Fibroblast of pulmonary artery (primary cell): Measurements from ENCODE around the gene SLN.

Source experiments
- DNase-seq: peaks from one replicate; pipeline ENCODE4 v3.0.0-alpha.2; 2010; ENCODE audit warnings: low read depth
- H3K4me3 ChIP-seq: replicated peaks from 2 replicates; pipeline ENCODE4 v1.5.1; 2011; ENCODE audit warnings: low read depth, mild to moderate bottlenecking, control low read depth, low read length, moderate library complexity
- TF ChIP-seq, protein P1 (sequence below): IDR thresholded peaks from 2 replicates; pipeline ENCODE4 v1.5.1; 2011; ENCODE audit warnings: mild to moderate bottlenecking, control low read depth, low read length, inconsistent platforms; ENCODE audit errors: missing control alignments

Gene SLN

DNA sequence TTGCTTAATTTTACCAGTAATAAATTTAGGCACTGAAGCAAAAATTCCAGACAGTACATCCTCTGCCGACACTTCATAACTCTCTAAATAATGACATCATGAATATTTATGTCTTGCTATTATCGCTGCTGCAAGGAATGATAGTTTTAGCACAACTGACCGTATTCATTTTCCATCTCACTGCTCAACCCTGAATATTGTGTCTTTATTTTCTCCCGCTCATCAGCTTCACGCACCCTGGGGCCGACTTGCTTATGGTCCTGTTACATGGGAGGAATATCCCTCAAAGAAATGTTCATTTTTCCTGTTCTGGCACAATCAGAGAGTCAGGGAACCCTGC is 33.3 kb downstream of the SLN start:
- no peak for DNase-seq
- no peak overlapping the region for H3K4me3 ChIP-seq
- TF ChIP-seq, protein P1, sequence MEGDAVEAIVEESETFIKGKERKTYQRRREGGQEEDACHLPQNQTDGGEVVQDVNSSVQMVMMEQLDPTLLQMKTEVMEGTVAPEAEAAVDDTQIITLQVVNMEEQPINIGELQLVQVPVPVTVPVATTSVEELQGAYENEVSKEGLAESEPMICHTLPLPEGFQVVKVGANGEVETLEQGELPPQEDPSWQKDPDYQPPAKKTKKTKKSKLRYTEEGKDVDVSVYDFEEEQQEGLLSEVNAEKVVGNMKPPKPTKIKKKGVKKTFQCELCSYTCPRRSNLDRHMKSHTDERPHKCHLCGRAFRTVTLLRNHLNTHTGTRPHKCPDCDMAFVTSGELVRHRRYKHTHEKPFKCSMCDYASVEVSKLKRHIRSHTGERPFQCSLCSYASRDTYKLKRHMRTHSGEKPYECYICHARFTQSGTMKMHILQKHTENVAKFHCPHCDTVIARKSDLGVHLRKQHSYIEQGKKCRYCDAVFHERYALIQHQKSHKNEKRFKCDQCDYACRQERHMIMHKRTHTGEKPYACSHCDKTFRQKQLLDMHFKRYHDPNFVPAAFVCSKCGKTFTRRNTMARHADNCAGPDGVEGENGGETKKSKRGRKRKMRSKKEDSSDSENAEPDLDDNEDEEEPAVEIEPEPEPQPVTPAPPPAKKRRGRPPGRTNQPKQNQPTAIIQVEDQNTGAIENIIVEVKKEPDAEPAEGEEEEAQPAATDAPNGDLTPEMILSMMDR: no peak

DNA sequence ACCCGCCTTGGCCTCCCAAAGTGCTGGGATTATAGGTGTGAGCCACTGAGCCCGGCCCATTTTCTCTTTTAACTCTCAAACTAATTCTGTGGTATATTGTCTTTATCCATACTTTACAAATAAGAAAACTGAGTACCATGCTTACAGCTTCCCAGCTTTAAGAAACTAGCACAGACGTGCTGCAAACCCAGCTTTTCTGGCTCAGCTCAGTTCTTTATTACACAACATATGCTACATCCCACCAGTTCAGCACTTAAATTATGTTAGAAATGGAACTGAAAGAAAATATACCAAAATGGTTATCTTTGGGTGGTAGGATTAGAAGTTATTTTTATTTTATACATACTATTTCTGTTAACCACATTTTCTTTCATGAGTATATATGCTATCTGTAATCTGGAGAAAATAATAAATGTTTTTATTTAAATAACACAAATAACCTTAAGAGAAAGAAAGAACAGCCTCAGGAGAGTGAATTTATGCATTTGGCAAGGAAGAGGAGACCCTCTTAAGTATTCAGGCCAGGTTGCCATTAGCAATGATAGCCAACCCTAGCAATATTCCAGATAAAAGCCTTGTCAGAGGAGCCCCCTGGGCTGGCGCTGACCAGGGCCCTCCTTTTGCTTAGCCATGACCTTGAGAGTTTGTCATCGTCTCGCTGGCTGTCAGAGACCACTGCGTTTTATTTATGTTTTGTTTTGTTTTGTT is 33.8 kb downstream of the SLN start:
- H3K4me3 ChIP-seq: no peak overlapping the region
- TF ChIP-seq, protein P1: no peak
- DNase-seq: no peak

DNA sequence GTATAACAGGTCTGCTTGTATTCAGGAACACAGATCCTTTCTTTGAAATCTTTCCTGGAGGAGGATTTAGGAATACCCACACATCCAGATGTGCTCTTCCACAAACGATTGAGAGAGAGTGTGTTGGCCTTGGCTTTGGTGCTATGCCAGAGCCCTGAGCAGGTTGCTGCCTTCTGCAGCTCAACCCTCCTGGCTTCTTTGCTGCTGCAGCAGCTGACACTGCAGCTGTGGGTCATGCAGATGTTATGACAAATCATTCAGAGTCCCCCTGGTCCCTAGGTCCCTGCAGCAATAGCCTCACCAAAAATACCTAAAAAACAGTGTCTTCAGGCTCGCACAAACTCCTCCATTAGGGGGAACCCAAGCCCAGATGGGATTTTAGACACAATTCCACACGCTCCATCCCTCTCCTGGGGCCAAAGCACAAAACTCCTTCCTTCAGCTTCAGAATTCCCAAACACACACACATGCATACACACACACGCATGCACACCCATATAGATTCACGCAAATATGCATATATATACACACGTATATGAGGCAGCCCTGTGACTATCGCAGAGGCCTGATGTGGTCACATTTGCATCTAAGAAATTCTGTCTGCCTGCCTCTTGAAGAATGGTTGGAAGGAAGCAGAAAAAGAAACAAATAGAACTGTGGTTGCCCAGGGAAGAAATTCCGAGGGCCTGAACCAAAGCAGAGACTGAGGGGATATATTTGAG is 35.4 kb downstream of the SLN start:
- DNase-seq: no peak
- TF ChIP-seq, protein P1: no peak
- no peak overlapping the region for H3K4me3 ChIP-seq

DNA sequence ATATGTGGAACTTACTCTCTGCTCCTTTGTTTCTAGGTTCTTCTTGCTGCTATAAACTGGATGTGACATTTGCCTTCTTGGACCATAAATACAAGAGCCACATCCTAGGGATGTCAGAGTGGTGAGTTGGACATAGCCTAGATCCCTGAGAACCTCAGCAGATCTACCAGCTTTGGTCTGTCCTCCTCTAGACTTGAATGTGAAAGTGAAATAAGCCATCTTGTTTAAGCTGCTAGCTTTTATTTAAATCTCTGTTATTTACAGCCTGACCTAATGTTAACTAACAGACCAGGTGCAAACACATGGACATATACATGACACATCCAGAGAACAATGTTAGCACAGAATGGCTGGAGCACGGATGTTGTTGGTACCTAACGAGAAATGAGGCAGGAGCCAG is 36.0 kb downstream of the SLN start:
- H3K4me3 ChIP-seq: no peak overlapping the region
- DNase-seq: no peak
- TF ChIP-seq, protein P1: no peak

DNA sequence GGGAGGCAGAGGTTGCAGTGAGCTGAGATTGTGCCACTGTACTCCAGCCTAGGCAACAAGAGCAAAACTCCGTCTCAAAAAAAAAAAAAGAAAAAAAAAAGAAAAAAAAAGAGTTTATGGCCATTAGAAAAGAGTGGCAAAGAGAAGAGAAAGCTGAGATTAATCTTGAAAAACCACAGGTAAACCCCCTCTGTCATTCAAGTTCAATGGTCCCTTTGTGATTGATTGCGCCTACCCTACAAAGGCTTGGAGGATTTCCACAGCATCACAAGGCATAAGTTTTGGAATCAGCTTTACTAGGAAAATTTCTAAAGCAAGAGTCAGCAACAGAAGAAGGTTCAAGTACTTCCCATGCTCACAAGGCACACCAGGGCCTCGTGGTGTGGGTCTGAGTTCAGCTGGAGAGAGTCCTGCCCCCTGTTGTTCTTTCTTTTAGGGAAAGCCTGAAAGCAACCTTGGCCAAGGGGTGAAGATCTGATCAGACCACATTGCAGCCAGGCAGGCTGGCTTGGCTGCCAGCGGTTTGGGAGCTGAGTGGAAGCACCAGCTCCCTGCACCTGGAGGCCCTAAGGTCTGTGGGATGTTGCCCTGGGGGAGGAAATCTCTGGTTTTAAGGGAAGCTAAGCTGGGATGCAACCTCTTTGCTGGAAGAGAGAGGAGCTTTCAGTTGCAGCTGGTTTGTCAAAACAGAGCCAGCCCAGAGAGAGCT is 41.8 kb downstream of the SLN start:
- no peak for DNase-seq
- TF ChIP-seq, protein P1: no peak
- no peak overlapping the region for H3K4me3 ChIP-seq

DNA sequence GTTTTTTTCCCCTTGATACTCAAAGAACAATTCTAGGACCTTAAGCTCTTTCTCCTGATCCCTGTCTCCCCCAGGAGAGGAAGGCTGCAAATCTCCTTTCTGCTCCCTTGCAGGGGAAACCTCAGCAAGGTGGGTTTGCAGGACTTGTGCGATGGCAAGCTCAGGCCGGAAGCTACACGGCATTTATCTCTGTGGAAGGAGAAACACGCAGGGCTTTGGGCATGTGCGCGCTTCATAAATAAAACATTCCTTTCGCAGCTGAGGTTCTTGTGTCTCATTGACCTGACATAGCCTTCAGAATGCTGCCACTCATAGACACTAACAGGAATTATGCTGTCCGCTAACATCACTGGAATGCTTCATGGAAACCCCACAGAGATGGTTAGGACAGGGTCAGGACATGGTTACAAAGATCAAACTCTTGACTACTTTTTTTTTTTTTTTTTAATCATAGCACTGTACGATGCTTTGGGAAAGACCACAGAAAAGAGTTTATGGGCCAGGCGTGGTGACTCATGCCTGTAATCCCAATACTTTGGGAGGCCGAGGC is 42.6 kb downstream of the SLN start:
- no peak for DNase-seq
- H3K4me3 ChIP-seq: no peak overlapping the region
- TF ChIP-seq, protein P1: no peak
